HG03039 (cell line): ENCODE results near the gene GDPGP1.

ENCODE experiments used
- ATAC-seq: cut with Tn5 transposase; IDR thresholded peaks from one replicate; pipeline ENCODE4 v1.9.1; 2021; ENCODE audit warnings: mild to moderate bottlenecking, moderate library complexity; ENCODE audit not compliant: unreplicated experiment

Gene GDPGP1

DNA sequence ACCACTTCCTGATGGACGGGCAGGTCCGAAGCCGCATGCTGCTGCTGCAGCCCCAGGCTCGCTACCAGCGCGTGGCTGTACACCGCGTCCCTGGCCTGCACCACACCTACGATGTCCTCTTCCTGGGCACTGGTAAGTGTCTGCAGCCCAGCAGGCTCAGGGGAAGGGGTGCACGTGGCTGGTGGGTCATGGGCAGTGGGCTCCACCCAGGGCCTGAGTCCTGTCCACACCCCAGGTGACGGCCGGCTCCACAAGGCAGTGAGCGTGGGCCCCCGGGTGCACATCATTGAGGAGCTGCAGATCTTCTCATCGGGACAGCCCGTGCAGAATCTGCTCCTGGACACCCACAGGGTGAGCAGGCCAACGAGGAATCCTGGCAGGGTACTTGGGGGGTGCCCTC is 9.0 kb upstream of the GDPGP1 start:
- no peak for ATAC-seq

DNA sequence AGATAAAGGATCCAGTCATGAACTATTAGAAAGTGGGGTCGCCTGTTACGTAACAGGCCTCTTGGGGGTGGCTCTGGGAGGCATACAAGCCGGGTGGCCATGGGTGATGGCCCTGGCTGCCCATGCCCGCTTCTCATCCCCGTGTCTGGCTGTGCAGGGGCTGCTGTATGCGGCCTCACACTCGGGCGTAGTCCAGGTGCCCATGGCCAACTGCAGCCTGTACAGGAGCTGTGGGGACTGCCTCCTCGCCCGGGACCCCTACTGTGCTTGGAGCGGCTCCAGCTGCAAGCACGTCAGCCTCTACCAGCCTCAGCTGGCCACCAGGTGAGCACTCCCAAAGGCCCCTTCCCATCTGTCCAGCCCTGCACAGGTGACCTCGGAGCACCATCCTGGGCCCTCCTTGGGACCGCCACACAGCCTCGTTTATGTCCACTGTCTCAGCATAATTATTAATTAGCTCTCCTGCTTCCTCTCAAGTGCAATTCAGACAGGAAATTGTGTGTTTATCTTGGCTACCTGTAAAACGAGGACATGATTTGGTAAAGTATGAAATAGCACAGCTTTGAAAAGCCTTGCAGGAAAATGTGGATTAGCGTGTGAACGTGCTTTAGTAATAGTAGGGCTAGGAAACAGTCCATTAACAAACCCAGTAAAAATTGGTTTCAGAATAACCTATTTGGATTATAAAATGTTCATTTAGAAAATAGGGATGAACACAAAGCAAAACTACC is 8.3 kb upstream of the GDPGP1 start:
- ATAC-seq: no peak

DNA sequence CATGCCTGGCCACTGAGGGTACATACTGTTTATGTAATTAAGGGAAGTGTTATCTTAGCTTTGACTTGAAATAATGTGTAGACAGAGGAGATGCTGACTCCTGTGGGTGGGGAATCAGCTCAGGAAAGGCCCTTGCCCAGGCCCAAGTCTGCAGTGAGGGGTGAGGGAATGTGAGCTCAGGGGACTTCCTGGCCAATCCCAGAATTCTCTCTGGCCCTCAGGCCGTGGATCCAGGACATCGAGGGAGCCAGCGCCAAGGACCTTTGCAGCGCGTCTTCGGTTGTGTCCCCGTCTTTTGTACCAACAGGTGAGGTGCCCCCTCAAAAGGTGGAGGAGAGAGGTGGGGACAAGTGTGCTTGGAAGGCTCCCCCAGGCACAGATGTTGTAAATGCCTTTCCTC is 6.7 kb upstream of the GDPGP1 start:
- ATAC-seq: no peak

DNA sequence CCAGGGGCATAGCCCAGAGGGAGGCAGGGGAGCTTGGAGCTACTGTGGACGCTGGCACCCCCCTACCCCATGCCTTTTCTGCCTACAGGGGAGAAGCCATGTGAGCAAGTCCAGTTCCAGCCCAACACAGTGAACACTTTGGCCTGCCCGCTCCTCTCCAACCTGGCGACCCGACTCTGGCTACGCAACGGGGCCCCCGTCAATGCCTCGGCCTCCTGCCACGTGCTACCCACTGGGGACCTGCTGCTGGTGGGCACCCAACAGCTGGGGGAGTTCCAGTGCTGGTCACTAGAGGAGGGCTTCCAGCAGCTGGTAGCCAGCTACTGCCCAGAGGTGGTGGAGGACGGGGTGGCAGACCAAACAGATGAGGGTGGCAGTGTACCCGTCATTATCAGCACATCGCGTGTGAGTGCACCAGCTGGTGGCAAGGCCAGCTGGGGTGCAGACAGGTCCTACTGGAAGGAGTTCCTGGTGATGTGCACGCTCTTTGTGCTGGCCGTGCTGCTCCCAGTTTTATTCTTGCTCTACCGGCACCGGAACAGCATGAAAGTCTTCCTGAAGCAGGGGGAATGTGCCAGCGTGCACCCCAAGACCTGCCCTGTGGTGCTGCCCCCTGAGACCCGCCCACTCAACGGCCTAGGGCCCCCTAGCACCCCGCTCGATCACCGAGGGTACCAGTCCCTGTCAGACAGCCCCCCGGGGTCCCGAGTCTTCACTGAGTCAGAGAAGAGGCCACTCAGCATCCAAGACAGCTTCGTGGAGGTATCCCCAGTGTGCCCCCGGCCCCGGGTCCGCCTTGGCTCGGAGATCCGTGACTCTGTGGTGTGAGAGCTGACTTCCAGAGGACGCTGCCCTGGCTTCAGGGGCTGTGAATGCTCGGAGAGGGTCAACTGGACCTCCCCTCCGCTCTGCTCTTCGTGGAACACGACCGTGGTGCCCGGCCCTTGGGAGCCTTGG is 5.9 kb upstream of the GDPGP1 start:
- no peak for ATAC-seq

DNA sequence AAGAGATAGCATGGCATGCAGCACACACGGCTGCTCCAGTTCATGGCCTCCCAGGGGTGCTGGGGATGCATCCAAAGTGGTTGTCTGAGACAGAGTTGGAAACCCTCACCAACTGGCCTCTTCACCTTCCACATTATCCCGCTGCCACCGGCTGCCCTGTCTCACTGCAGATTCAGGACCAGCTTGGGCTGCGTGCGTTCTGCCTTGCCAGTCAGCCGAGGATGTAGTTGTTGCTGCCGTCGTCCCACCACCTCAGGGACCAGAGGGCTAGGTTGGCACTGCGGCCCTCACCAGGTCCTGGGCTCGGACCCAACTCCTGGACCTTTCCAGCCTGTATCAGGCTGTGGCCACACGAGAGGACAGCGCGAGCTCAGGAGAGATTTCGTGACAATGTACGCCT is 5.0 kb upstream of the GDPGP1 start:
- ATAC-seq: no peak

DNA sequence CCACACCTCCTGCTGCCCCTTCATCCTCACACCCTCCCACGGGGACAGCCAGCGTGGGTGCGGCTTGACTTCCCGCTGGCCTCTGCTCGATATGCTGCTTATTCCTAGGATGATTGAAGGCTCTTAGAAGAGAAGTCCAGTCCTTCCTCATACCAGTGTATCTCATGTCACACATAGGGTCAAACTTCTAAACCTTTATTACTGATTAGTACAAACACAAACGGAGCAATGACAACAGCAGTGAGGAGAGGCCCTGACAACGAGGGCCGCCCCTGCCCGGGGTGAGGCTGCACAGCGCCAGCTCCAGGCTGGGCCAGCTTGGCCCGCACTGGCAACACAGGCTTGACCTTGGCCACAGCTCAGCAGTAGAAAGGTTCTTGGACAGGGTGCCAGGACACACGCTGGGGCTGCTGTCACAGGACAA is 3.9 kb upstream of the GDPGP1 start:
- ATAC-seq: no peak

DNA sequence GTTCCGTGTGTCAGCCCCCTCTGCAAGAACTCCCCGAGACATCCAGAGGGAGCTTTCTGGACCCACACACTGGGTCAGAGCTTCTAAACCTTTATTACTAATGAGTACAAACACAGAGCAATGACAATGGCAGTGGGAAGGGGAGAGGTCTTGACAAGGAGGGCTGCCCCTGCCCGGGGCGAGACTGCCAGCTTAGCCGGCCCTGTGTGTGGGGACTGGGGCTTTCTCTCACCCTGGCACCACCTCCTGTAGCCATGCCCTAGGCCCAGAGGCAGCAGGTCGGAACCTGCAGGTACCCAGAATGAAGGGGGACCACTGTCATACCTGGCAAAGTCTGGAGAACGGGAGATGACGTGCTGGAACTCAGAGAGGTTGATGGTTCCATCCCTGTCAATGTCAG is 3.4 kb upstream of the GDPGP1 start:
- no peak for ATAC-seq

DNA sequence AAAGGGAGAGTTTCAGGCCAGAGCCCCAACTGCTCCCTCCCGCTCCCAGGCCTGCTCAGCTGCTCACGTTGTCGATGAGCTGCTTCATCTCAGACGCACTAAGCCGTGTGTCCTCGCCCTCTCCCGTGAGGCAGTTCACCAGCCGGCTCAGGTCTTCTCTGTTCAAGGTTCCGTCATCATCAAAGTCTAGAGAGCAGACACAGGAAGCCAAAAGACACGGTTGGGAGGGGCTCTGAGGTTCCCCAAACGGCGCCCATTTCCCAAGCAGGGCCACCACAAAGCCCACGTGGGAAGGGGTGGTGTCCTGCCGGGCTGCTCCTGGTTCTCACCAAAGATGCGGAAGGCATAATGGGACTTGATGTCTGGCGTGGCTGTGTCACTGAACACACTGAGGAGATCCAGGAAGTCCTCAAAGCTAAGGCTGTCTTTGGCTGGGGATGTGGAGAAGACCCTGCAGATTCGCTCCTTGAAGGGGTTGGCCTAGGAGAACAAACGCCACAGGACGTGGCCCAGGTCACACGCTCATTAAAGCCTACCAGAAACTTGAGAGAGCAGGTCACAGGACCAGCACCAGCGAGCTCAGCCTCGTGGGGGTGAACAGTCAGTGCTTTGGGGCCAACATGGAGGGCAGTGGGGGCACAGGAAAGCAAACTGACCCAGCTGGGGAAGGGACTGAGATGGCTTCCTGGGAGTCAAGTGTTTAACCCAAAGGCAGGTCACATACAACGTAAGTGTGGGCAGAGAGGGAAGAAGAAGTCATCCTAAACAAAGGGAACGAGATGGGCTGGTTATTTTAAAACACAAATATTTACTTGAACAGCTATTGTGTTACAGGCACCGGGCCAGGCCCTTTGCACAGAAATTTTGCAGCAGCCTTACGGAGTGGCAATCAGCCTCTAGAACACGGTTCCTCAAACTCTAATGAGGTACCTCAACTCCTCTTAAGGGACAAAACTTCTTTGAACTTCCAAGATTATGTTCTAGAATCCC is 2.7 kb upstream of the GDPGP1 start:
- no peak for ATAC-seq

DNA sequence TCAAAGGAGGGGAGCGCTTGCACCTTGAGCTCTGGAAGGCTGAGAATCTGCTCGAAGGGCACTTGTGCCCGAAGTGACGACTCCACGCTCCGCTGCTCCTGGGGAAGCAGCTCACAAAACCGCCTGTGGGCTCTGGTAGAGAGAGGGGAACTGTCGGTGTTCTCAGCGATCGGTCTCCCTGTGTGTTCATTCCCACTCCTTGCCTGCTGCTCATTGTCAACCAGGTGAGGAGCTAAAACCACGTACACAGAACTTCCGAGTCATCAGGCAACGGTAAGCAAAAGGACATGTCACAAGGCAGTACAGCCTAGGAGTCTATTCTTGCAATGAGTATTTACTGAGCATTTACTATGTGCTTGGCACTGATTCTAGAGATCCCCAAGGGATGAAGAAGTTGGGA is 1.8 kb upstream of the GDPGP1 start:
- no peak for ATAC-seq

DNA sequence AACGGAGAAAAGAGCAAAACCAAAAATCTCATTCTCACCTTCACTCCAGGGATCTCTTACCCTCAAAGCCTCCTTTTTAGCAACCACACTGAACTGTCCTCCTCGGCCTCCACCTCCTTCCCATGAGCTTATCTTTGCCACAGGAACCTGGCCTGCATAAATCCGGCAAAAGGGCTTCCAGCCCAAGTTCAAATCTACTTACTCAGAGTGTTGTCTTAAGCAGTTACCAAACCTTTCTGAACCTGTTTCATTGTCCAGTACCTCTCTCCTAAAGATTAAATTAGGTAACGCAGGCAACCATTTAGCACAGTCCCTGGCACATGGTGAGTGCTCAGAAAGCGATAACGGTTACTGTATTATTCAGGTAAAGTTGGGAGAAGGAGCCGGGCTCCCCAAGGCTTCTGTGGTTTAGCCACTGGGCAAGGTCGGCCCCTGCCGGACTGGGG is 1.0 kb upstream of the GDPGP1 start:
- no peak for ATAC-seq

DNA sequence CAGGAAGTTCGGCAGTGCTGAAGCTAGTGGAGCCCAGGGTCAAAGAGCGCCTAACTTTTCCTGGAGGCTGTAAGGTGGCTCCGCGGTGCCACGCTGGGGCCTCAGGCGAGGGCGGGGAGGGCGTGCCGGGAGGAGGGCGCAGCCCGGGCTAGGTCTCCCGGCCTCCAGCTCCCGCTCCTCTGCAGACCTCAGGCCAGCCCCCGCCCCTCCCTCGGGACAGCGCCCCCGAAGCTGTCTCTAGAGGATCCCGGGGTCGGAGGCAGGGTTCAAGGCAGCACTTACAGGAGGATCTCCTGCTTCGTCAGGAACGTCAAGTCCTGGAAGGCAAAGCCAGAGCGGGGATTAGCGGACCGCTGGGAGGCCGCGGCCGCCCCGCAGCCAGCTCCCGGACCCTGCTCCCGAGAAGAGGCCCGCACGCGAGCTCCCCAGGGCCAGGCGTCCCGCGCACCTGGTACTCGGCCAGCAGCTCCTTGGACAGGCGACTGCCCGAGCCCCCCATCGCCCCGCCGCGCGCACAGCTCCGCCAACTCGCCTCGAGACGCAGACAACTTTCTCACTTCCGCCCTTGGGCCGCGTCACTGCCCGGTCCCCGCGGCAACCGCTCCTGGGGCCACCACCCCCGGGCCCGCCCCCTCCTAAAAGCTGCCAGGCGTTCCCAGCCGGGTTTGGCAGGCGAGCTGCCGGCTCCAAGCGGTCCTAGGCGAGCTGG is 468 bp upstream of the GDPGP1 start, which contains the start of gene CIB1:
Gene CIB1, minus strand, starts transcription at position 555 of the 709 bp plus-strand sequence. Its CDS starts 56 bp downstream, at position 499.
- ATAC-seq: peak; percentile 86

DNA sequence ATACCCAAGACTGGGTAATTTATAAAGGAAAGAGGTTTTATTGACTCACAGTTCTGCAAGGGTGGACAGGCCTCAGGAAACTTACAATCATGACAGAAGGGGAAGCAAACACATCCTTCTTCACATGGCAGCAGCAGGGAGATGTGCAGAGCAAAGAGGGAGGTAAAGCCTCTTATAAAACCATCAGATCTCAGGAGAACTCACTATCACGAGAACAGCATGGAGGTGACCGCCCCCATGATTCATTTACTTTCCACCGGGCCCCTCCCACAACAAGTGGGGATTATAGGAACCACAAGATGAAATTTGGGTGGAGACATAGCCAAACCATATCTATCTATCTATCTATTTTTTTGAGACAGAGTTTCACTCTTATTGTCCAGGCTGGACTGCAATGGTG is 5.4 kb downstream of the GDPGP1 start:
- no peak for ATAC-seq

DNA sequence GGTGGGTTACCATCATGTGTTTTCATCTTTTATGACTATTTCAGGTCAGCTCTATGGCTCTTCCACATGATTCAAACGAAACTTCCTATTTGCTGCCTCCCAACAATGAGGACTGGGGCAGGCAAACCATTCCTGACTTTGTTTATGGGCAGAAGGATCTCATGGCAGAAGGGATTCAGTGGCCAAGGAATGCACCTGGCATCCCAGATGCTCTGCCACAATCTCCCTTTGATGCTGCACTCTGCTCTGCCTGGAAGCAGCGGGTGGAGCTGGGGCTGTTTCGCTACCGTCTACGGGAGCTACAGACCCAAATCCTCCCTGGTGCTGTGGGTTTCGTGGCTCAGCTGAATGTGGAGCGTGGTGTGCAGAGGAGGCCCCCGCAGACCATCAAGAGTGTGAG is 6.8 kb downstream of the GDPGP1 start:
- no peak for ATAC-seq

DNA sequence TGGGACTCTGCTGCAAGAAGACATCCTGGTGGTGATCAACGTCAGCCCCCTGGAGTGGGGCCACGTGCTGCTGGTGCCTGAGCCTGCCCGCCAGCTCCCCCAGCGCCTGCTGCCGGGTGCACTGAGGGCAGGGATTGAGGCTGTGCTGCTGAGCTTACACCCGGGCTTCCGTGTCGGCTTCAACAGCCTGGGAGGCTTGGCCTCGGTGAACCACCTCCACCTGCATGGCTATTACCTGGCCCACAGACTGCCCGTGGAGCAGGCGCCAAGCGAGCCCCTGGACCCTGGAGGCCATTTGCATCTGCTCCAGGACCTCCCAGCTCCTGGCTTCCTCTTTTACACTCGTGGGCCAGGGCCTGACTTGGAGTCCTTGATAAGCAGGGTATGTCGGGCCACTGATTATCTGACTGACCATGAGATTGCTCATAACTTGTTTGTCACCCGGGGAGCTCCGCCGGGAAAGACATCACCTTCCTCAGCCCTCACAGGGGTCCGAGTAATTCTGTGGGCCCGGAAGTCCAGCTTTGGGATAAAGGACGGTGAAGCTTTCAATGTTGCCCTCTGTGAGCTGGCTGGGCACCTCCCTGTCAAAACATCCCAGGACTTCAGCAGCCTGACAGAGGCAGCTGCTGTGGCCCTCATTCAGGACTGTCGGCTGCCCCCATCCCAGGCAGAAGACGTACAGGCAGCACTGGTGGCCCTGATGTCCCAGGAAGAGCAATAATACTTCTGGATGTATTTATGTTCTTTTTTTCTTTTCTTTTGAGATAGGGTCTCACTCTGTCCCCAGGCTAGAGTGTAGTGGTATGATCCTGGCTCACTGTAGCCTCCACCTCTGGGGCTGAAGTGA is 7.6 kb downstream of the GDPGP1 start:
- ATAC-seq: no peak

DNA sequence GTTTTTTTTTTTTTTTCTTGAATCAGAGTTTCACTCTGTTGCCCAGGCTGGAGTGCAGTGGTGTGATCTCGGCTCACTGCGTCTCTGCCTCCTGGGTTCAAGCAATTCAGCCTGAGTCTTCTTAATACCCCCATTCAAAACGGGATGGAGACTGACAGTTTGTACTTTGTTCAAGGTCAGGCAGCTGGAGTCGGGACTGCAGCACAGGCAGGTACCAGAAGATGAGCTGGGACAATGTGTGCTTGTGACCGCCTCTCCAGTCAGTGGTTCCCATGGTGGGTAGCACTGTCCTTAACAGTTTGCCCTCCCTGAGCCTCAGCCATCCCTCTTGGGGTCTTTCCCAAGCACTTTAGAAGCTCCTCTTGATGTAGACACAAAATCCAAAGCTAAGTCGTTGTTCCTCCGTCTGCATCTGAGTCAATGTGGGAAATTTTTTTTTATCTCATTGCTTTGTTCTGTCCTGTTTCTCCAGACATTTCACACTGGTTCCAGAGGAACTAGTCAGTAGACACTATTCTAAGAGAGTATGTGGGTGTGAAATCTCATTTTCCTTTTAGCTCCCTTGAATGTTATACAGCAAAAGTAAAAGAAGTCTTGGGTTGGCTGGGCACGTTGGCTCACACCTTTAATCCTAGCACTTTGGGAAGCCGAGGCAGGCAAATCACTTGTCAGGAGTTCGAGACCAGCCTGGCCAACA is 10.1 kb downstream of the GDPGP1 start:
- no peak for ATAC-seq

DNA sequence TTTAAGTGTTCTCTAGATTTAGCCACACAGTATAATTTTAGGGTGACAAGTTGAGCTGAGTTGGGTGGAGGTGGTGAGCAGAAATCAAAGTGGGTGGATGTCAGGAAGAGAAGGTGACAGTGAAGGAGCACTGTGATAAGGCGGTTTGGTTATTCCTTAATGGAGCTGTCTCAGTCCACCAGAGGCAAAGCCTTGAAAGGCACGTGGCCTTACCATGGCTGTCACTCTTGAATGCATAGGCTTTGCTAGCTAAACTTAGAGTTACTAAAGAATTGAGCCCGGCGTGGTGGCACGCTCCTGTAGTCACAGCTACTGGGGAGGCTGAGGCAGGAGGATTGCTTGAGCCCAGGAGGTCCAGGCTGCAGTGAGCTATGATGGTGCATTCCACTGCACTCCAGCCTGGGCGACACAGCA is 14.8 kb downstream of the GDPGP1 start:
- ATAC-seq: no peak

DNA sequence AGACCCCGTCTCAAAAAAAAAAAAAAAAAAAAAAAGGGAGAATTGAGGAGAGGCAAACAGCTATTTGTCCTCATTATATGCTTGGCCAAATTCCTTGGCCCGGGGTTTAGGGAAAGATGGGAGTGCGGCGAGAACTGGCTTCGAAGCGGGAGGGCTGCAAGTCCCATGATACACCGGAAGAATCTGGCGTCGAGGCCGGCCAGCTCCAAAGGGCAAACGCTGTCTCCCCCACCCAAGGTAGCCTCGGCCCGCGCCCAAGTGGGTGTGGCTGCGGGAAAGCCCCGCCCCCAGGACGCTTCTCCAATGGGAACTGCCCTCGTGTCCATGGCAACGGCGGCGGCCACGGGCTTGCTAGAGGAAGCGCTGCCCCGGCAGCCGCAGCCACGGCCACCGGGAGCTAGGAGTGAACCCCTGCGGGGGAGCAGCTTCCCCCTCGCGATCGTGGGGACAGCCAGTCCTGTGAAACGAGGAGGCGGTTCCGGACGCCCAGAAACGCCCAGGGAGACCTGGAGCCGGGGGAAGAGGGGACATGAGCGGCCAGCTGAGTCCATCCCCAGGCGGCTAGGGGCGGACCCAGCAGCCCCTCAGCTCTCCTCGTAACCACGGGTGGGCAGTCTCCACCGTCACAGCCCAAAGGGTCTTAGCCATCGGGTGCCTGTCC is 15.3 kb downstream of the GDPGP1 start, which contains the start of gene TTLL13:
Gene TTLL13, plus strand, starts transcription at position 354 of the 661 bp plus-strand sequence. CDS start 1,075 bp downstream, outside the sequence.
- peak; percentile 58 for ATAC-seq

DNA sequence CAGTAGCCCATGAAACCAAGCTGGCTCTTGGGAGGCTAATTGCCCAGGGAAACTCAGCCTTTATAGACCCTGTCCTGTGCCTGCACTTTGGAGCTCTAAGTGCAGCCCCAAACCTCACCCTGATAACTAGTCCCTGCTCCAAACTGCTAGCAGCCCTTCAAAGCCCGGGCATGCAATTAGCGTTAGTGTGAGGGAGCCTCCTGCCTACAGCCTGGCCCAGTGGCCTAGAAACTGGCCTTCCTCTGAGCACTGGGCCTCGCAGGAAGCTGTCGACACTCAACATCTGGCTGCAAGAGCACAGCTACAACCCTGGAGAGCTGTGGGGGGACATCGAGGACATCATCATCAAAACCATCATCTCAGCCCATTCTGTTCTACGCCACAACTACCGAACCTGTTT is 23.8 kb downstream of the GDPGP1 start:
- ATAC-seq: no peak
